HG03097 (cell line): ENCODE measurements around the gene AUNIP.
"Not testable (repeated sequence)": the region's sequence is repeated elsewhere in the genome, so short reads cannot be mapped to it uniquely, and the experiment has no call there.

ENCODE experiments used
- ATAC-seq: cut with Tn5 transposase; IDR thresholded peaks from one replicate; pipeline ENCODE4 v1.9.1; 2021; ENCODE audit not compliant: unreplicated experiment, low FRiP score

AUNIP gene

DNA sequence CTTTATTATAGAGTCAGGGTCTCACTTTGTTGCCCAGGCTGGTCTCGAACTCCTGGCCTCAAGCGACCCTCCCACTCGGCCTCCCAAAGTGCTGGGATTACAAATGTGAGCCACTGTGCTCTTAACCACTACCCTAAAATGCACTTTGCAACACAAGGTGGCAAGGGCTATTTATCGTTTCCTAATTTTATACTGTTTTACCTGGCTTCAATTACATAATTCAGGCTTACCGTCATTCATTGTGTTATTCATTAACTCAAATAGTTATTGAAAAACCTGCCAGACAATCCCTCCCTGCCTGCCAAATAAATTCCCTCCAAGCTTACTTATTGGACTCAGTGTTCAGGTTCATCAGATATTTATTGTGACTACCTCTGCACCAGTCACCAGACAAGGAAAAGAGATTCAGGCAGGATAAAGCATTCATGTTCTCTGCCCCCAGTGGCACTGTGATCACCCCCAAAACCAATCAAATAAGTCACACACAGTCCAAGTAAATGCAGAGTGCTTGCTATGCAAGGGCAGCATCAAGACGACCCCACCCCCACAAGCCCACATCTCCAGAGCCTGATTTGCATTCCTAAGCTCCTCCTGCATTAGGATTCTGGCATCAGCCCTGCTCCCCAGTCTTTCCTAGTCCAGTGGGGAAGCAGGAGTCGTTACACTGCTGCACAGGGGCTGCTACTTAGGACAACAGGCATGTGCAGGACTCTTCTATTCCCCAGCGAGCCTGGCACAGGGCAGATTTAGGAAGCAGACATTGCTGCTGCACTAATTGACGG, 8.1 kb upstream of the AUNIP start:
- no peak for ATAC-seq

DNA sequence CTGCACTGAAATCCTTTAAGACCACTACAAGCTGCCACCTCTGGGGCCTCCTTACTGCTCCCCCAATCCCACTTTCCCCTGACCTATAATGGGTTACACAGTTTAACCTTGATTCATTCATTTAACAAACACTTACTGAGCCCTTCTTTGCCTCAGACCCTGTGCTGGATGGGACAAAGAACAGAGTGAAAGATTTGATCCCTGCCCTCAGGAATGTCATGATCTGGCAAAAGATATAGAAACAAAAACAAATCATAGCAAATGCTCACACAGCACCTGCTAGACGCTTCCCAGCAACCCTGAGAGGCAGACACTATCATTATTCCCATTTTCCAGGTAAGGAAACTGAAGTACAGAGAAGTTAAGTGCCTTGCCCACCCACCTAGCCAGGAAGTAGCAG, 7.0 kb upstream of the AUNIP start:
- no peak for ATAC-seq

DNA sequence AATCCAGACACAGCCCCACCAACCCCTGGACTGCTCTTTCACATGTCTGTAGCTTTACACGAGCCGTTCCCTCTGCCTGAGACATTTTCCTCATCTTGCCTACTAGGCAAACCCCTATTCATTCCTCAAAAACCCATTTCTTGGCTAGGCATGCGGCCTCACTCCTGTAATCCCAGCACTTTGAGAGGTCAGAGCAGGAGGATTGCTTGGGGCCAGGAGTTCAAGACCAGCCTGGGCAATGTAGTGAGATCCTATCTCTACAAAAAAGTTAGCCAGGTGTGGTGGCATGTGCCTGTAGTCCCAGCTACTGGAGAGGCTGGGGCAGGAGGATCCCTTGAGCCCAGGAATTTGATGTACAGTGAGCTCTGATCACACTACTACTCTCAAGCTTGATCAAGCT, 5.2 kb upstream of the AUNIP start:
- no peak for ATAC-seq

DNA sequence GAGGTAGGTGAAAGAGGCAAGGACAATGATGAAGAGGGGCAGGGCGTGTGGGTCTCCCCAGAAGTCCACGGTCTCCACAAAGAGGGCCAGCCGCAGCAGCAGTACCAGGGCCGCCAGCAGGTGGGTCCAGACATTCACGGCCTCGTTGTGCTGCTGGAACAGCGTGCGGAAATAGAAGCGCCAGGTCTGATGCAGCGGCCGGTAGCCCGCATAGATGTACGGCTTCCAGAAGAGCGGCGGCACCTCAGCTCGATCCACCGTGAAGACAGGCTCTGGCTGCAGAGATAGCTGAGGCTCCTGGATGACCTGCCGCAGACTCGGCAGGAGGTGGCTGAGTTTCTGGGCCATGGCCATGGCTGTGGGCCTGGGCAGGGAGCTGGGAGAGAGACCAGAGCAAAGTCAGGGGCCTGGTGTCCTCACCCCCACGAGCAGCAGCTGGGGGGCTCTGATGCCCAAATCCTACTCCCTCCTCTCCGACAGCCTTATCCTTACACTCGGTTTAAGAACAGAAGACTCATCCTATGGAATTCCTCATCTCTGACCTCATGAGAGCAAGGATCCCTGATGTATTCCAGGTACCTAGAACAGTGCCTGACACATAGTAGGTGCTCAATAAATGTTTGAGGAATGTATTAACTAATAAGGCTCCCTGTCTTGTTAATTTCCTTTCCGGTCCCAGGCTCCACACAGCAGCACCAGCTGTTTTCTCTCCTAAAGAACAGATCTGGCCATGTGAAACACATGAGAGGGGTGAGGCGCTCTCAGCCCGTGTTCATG, 4.4 kb upstream of the AUNIP start:
- no peak for ATAC-seq

DNA sequence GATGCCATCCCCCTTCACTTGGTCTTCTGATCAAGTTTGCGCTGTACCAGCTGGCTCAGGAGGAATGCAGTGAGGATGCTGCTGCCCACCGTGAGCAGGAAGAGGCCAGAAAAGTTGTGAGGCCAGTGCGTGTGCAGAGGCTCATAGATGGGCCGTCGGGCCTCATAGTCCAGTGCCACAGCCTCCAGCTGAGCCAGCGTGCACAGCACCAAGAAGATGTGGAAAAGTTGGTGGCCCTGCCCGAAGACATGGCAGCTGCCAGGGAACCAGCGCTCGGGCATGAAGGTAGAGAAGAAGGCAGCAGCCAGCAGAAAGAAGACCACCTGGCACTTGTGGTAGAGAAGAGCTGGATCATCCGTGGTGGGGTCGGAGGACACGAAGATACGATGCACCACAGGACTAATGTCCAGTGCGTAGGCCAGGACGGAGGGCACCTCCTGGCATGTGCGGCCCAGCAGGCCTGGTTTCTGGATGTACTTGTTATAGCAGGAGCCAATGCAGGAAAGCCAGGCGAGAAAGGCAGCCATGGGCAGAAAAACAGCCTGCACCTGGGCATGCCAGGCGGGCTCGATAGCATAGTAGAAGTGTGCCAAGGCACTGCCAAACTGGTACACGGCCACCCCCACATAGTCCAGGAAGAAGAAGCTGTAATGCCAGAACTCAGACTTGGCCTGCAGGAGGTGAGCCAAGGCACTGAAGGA, 3.7 kb upstream of the AUNIP start:
- ATAC-seq = no peak

DNA sequence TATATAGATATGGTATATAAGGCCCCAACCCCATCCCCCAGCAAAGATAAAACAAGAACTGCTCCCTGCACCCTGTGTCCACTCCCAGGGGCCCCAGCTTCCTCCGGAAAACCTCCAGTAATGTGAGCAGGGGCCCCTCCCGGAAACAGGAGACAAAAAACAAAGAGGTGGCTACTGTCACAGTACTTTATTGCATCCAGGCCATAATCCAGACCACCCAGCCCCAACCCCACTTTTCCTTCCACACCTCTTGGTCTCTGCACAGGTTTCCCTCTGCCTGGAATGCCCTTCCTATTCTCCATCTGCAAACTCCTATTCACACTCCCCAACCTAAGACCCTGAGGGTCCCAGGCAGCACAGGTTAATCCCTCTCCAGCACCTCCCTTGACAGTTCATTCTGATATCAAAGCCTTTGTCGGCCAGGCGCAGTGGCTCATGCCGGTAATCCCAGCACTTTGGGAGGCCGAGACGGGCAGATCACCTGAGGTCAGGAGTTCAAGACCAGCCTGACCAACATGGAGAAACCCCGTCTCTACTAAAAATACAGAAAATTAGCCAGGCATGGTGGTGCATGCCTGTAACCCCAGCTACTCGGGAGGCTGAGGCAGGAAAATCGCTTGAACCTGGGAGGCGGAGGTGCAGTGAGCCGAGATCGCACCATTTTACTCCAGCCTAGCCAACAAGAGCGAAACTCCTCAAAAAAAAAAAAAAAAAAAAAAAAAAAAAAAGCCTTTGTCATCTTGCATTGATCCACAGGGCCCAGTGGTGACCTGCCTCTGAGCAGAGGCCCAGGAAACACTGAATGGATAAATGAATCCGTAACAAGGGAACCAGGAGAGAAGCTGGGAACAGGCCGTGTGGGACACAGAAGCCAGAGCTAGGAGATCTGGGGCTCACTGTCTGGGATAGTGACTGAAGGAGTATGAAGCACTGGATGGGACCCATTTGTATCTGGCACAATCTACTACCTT, 2.3 kb upstream of the AUNIP start:
- ATAC-seq = no peak

DNA sequence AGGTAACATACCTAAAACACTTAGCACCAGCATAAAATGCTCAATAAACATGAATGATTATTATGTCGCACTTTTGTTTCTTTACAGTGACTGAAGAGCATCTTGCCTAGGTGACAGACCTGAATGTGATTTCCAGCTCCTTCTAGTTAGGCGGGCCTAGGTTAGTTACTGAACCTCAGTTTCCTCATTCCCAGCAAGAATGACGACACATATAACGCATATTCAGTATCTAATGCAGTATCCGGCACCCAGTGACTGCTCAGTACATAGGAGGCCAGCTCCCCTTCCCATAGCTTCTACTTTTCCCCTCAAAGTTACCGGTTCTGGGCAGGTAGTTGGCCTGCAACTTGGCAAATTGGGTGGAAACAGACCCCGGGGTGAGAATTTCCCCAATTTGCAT, 763 bp downstream of the AUNIP start:
- ATAC-seq = no peak

DNA sequence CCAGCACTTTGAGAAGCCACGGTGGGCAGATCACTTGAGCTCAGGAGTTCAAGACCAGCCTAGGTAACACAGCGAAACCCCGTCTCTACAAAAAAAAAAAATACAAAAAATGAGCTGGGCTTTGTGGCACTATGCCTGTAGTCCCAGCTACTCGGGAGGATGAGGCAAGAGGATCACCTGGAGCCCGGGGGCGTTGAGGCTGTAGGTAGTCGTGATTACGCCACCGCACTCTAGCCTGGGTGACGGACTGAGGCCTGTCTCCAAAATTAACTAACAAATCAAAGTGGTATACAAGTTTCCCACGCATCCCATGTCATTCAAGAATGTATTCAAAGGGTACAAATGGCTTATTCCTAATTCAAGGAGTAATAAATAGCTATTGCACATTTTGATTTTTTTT, 2.4 kb downstream of the AUNIP start:
- ATAC-seq = no peak

DNA sequence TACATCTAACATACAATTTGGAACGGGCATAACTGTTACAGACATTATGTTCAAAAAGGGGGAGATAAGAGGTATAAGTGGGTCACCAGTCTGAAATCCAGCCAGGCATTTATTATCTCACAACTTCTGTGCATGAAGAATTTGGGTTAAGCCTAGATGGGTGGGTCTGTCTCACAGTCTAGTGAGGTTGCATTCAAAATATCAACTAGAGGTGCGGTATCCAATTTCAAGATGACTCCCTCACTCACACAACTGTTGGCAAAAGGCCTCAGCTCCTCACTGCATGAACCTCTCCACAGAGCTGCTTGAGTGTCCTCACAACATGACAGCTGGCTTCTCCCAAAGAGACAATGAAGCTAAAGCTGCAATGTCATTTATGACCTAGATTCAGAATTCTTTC, 4.7 kb downstream of the AUNIP start:
- no peak for ATAC-seq

DNA sequence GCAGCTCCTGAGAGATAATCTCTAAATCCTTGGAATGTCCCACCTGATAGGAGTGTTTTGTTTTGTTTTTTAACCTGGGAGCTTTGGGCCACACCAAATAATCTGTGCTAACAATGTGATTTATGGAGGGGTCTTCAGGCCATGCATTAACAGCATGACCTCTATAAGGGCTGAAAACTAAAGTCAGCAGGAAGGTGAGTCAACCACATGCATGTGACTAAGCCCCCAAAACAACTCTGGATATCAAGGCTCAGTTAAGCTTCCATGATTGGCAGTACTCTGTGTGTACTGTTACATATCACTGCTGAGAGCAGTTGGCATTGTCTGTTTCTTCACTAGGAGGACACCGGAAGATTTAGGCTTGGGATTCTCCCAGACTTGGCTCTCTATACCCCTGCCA, 10.7 kb downstream of the AUNIP start:
- no peak for ATAC-seq

DNA sequence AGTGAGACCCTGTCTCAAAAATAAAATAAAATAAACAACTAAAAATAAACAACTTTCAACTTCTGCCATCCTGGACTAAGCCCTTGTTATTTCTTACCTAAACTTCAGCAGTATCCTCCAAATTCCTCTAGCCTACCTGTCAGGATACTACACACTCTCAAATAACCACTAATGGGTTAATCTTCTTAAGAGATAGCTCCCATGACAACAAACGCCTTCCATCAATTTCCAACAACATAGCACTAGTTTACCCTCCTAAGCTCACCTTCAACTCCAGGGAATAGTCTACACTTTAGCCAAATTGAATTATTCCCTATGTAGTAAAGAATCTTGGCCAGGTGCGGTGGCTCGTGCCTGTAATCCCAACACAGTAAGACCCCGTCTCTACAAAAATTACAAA, 11.3 kb downstream of the AUNIP start:
- ATAC-seq = no peak

DNA sequence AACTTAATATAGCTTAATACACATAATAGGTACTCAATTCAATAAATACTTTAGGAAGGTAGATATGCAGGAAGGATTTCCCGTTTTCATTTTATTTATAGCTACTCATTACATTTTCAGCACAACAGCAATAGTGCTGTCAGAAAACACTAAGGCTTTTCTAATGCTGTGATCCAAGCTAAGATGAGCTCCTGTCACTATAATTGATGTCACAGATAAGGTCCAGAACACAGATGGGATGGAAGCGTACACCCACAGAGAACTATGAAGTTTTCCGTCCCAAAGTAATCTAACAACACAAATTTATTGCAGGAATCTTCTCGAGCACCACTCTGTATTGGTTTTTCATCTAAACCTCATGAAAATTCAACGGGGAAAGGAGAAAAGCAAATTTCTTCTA, 13.6 kb downstream of the AUNIP start:
- no peak for ATAC-seq

DNA sequence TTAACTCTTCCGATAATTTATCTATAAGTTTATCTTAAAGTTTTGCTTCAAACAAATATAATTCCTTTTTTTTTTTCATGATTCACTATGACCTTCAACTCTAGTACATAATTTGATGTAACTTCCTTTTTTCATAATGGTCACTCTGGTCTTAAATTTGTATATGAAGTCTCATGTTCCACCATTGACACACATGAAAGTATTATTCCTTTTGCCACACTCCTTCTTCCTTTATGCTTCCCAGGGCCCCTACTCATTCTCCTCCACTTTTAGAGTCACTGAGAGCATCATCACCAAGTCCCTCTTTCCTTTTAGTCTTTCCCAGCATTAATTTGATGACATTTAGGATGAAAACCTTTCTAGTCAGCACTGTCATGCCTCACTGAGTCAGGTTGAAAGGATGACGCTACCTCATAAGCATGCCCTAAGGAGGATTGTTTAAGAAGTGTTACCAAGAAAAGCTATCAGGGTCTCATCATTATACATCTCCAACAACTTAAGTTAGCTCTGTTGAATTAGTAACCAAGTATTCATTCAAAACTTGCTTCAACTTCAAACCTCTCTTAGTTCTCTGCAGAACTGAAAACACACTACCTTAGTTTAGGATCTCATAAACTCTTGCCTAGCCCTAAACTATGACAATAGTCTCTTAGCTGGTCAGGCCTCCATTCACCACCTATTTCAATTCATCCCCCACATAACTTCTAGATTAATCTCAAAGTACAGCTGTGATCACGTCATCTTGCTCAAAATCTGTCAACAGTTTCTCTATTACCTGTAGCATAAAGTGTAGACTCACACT, 14.5 kb downstream of the AUNIP start:
- no peak for ATAC-seq

DNA sequence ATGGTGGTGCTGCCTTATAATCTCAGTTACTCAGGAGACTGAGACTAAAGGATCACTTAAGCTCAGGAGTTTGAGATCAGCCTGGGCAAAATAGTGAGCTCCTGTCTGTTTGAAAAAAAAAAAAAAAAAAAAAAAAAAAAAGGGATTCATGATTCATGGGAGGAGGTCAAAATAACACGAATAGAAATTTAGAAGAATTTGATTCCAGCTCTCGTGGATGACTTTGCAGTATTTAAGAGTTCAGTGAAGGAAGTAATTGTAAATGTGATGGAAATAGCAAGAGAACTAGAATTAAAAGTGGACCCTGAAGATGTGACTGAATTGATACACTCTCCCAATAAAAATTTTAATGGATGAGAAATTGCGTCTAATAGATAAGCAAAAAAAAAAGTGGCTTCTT, 15.8 kb downstream of the AUNIP start:
- no peak for ATAC-seq

DNA sequence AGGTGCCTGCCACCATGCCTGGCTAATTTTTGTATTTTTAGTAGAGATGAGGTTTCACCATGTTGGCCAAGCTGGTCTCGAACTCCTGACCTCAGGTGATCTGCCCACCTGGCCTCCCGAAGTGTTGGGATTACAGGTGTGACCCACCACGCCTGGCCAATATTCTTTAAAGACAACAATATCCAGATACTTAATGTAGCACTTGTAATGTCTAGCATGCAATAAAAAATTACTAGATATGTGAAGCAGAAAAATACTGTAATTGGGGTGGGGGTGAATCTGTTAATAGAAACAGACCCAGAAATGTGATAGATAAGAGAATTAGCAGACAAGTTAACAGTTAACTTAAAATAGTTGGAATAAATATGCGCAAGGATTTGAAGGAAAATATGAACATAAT, 19.4 kb downstream of the AUNIP start:
- not testable (repeated sequence) for ATAC-seq

DNA sequence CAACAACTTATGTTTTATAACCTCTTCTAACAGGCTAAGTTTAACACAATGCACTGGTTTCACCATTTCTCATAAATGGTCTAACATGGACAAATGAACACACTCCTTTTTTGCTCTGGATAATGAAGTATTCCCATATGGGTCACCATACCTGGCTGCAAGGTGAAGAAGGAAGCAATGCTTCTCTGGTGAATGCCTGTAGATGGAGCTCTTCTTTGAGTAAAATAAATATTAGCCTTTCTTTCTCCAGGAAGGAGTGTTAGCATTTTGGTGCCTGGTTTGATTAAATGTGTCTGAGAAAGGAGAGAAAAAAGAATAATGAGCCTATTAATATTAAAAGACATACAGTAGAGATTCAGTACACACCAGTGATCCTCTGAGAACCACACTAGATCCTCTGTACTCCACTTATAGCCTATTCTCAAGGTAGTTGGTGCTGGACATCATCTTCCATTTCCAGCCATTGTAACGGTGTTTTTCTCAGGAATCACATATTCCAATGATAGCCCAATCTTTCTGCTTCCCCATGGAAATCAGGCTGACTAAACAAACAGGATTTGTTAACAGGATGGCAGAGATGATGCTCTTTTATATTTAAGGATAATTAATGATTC, 21.9 kb downstream of the AUNIP start:
- no peak for ATAC-seq

DNA sequence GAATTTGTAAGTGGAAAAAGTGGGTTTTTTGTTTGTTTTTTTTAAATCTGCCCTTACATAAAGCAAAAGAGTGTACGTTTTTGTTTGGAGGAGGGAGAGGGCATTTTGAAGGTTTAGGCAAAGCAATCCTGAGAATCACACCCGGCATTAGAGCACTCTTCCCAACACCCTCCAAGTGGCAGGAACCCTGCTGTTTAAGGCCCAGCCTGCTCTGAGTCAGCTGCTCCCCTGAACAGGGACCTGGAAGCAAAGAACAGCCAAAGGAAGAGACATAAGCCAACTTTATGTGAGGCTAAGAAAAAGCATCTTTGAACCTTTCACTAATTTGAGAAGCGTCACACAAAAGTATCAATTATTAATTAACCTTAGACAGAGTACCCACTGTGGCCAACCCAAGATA, 22.6 kb downstream of the AUNIP start:
- ATAC-seq = no peak

DNA sequence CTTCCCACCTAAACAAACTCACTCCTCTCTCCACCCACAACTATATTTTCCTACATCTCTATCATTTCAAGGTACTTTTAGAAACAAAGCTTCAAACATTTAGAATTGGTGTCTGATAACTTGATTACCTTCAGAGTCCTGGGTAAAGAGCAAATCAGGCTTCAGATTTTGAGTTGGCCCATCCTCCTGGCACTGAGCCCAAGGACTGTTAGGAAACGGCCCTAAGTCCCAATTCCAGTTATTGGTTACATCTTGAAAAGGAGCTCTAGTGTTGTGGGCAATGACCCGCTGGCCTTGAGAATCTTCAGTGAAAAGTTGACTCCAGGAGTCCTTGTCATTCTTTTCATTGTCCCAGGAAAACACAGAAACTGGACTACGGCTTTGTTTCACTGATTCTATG, 24.4 kb downstream of the AUNIP start:
- ATAC-seq = no peak

DNA sequence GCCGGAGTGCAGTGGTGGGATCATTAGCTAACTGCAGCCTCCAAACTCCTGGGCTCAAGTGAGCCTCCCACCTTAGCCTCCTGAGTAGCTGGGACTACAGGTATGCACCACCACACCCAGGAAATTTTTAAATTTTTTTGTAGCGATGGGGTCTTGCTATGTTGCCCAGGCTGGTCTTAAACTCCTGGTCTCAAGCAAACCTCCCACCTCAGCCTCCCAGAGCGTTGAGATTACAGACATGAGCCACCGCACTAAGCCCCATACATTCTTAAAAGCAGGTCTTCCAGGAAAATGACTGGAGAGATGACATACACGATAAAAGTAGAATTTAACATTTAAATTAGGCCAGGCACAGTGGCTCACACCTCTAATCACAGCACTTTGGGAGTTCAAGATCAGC, 26.1 kb downstream of the AUNIP start:
- no peak for ATAC-seq
